Endothelial cell of umbilical vein (primary cell): ENCODE data around the gene ATP5ME. TPM values are rescaled to one million over a fixed set of nuclear protein-coding genes. Genes with fewer than 3 reads are reported as not detected.

Source experiments
- BruUV-seq: library from RNA; stranded (reverse); fragments of 400-500 nt; replicated peaks from 2 replicates; lab custom pipeline; 2021; lab: Mats Ljungman, UMichigan
- CTCF ChIA-PET: fragments of 300-600, 350-600 bp; sonication (Branson Sonifier 250); formaldehyde crosslinking; loops from one replicate; lab custom pipeline; 2021; ENCODE audit warnings: antibody characterized with exemption, inconsistent platforms; lab: Charles Lee
- POLR2A ChIA-PET: fragments of 300-600, 350-600 bp; sonication (Branson Sonifier 250); formaldehyde crosslinking; loops from one replicate; lab custom pipeline; 2021; ENCODE audit warnings: antibody characterized with exemption, inconsistent platforms; lab: Charles Lee
- DNase-seq: peaks from one replicate; pipeline ENCODE4 v3.0.0-alpha.2; 2011; ENCODE audit warnings: low read depth, low spot score
- FAIRE-seq: peaks from 2 replicates; lab custom pipeline; 2011; peaks lifted over from hg19 to GRCh38; lab: Jason Lieb, UNC
- H2AFZ ChIP-seq: 2 replicates; pipeline ENCODE4 v1.6.0; 2012; ENCODE audit warnings: low read depth, low read length, control low read depth, inconsistent platforms
- H3K27ac ChIP-seq: 2 replicates; pipeline ENCODE4 v1.5.1; 2011; ENCODE audit warnings: low read depth, mild to moderate bottlenecking, control low read depth, low read length, moderate library complexity; ENCODE audit not compliant: insufficient read depth
- H3K27me3 ChIP-seq, 2 experiments: 2 replicates each; pipeline versions ENCODE4 v1.6.0 to v1.6.1; 2011; ENCODE audit warnings: low read length in 2 of 2, mixed read lengths in 1 of 2; ENCODE audit not compliant: control insufficient read depth in 2 of 2, insufficient read depth in 2 of 2
- H3K36me3 ChIP-seq, 2 experiments: 2 replicates in 1 of 2; 3 replicates in 1 of 2; pipeline ENCODE4 v1.5.1; 2011; ENCODE audit warnings: low read length in 2 of 2, mild to moderate bottlenecking in 1 of 2, moderate library complexity in 1 of 2; ENCODE audit not compliant: control insufficient read depth in 2 of 2, insufficient read depth in 2 of 2; ENCODE audit errors: extremely low read depth in 1 of 2
- H3K4me1 ChIP-seq: 3 replicates; pipeline ENCODE4 v1.5.1; 2011; ENCODE audit warnings: mild to moderate bottlenecking, low read length; ENCODE audit not compliant: control insufficient read depth, insufficient read depth; ENCODE audit errors: extremely low read depth
- H3K4me2 ChIP-seq: 2 replicates; pipeline ENCODE4 v1.6.1; 2011; ENCODE audit warnings: low read length, control low read depth, mixed read lengths; ENCODE audit not compliant: insufficient read depth
- H3K4me3 ChIP-seq, 3 experiments: fragments of 200-600 bp in 1 of 3; sonication (generic), shearing (Covaris generic) in 1 of 3; replicated peaks in 1 of 3; 2 replicates each; pipeline ENCODE4 v1.5.1; 2011 to 2016; ENCODE audit warnings: control low read depth in 3 of 3, low read length in 3 of 3, mild to moderate bottlenecking in 2 of 3, inconsistent platforms in 1 of 3, low read depth in 1 of 3, moderate library complexity in 1 of 3; ENCODE audit not compliant: insufficient read depth in 1 of 3
- H3K79me2 ChIP-seq: 2 replicates; pipeline ENCODE4 v1.6.0; 2012; ENCODE audit warnings: low read length, inconsistent platforms; ENCODE audit not compliant: control insufficient read depth, insufficient read depth
- H3K9ac ChIP-seq: replicated peaks from 2 replicates; pipeline ENCODE3; 2011; ENCODE audit warnings: low read length, control low read depth; ENCODE audit not compliant: insufficient read depth; ENCODE audit errors: extremely low read depth
- H3K9me1 ChIP-seq: replicated peaks from 3 replicates; pipeline ENCODE4 v1.6.0; 2011; ENCODE audit warnings: mild to moderate bottlenecking, low read length; ENCODE audit not compliant: control insufficient read depth, insufficient read depth; ENCODE audit errors: extremely low read depth
- H3K9me3 ChIP-seq: replicated peaks from 2 replicates; pipeline ENCODE4 v1.5.1; 2012; ENCODE audit warnings: low read length, inconsistent platforms; ENCODE audit not compliant: control insufficient read depth, insufficient read depth
- H4K20me1 ChIP-seq: replicated peaks from 2 replicates; pipeline ENCODE3; 2011; ENCODE audit warnings: mild to moderate bottlenecking, low read length; ENCODE audit not compliant: control insufficient read depth, insufficient read depth; ENCODE audit errors: extremely low read depth
- EZH2 ChIP-seq: IDR thresholded peaks from 2 replicates; pipeline ENCODE4 v1.6.1; 2012; ENCODE audit warnings: borderline replicate concordance, low read depth, mild to moderate bottlenecking, moderate library complexity, low read length, inconsistent platforms; ENCODE audit not compliant: severe bottlenecking
- FOS ChIP-seq: IDR thresholded peaks from 2 replicates; pipeline ENCODE4 v1.6.1; 2011; ENCODE audit warnings: mild to moderate bottlenecking, low read length, moderate library complexity, borderline replicate concordance; ENCODE audit not compliant: insufficient read depth
- JUN ChIP-seq: IDR thresholded peaks from 2 replicates; pipeline ENCODE4 v1.6.1; 2011; ENCODE audit warnings: borderline replicate concordance, low read depth; ENCODE audit not compliant: insufficient read length, insufficient read depth
- POLR2A ChIP-seq: IDR thresholded peaks from 2 replicates; pipeline ENCODE4 v1.6.1; 2012; ENCODE audit warnings: low read depth, mild to moderate bottlenecking, control low read depth, low read length
- POLR2AphosphoS5 ChIP-seq: IDR thresholded peaks from 2 replicates; pipeline ENCODE4 v1.6.1; 2012; ENCODE audit warnings: low read depth, mild to moderate bottlenecking, control low read depth, low read length, moderate library complexity; ENCODE audit not compliant: insufficient read depth
- dilution Hi-C: fragments of 300-500 bp; cut with MboI; formaldehyde crosslinking; loops from one replicate; pipeline ENCODE4 v1.15.0; 2019; ENCODE audit warnings: low sequenced_read_pairs; ENCODE audit not compliant: extremely low pct_ligation_motif_present
- intact Hi-C: fragments of 100-400 bp; cut with micrococcal nuclease; formaldehyde crosslinking; loops from one replicate; pipeline ENCODE4 v1.10.0; 2022
- polyA plus RNA-seq, 4 experiments: library from polyadenylated mRNA; depleted of rRNA in 3 of 4; stranded (reverse) in 3 of 4; unstranded in 1 of 4; fragments of >200 nt; gene quantifications; 2 replicates each; pipeline versions ENCODE4 v1.2.1 to v1.2.3, GENCODE V29; 2011 to 2012; ENCODE audit warnings: missing spikeins in 1 of 4
- total RNA-seq: library from RNA; stranded (reverse); gene quantifications from 2 replicates; pipeline ENCODE4 v1.2.3, GENCODE V29; 2021
- TF ChIP-seq, protein P1 (sequence below): IDR thresholded peaks from 2 replicates; pipeline ENCODE4 v1.6.1; 2011; ENCODE audit not compliant: insufficient read depth, insufficient read length

ATP5ME gene
- total and polyA plus RNA-seq, 2 donors (not counting 3 experiments of a cell fraction or from before 2014, with no cell fraction given): 303 to 304 TPM

DNA sequence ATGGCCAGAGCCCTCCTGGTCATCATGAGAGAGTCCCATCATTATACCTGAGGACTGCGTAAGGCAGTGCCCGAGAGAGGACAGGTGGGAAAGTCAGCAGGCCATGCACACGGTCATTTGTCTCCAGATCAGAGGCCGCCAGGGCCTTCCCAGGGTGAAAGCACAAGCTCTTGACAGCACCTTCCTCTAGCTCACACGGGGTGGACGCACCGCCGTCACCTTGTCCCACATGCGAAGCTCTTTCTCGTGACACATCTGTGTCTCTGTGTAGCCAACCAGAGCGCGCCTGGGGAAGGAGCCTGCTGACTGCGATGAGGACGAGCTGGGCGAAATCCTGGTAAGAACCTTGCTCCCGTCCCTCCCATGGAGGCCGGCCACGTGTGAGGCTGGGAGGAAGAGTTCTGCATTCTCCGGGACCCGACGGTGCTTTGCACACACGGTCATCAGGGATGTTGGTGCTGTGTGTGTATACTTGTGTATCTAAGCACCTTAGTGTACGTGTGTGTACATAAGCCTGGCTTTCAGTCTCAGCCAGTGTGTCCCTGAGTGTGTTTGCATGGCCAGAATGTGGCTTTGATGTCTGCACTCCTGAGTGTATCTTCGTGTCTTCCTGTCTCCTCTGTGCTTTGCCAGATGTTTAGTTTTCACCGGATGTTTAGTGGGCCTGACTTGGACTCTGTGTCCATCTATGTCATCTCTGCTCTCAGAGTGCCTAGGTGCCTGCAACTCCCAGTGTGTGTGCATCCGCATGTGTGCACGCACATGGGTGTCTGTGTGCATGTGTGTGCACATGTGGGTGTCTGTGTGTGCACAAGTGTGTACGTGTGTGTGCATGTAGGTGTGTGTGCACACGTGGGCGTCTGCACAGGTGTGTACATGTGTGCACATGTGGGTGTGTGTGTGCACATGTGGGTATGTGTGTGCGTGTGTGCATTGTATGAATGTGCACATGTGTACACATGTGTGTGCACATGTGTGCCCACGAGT, 15.1 kb downstream of the ATP5ME start:
- Histone ChIP-seq H3K4me3 (no peak overlapping the region), H2AFZ (no peak overlapping the region), H3K27ac (no peak overlapping the region), H3K4me2 (no peak overlapping the region), H3K9me1 (no peaks in the 10 kb centered on the region), H3K4me1 (no peaks in the 10 kb centered on the region), H3K9me3 (no peaks in the 10 kb centered on the region), H3K36me3 (no peaks in the 10 kb centered on the region), H3K79me2 (no peaks in the 10 kb centered on the region), H4K20me1 (no peaks in the 10 kb centered on the region), H3K9ac (no peak overlapping the region), H3K27me3 (peaks cover 0 to 2% of the 10 kb centered on the region in 2 experiments)
- BruUV-seq: no TSS peak
- intact Hi-C loops (no loop called here), dilution Hi-C loops (no loop called here)
- POLR2A ChIA-PET: no interaction called here
- FAIRE-seq (no peak), DNase-seq (no peak)
- TF ChIP-seq POLR2A (no peak), JUN (no peak), EZH2 (no peak), POLR2AphosphoS5 (no peak), FOS (no peak)
- TF ChIP-seq, protein P1, sequence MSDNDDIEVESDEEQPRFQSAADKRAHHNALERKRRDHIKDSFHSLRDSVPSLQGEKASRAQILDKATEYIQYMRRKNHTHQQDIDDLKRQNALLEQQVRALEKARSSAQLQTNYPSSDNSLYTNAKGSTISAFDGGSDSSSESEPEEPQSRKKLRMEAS: peak; percentile 41
- CTCF ChIA-PET: no interaction called here
